AG04450 (cell line): ENCODE results near the gene TXNIP. TPM values are rescaled to one million over a fixed set of nuclear protein-coding genes. Genes with fewer than 3 reads are reported as not detected.

Experiments used
- CTCF ChIA-PET: fragments of 300-600, 350-600 bp; formaldehyde crosslinking; extraction: SDS; loops from one replicate; lab custom pipeline; 2022; ENCODE audit warnings: antibody characterized with exemption, inconsistent platforms; lab: Charles Lee
- POLR2A ChIA-PET: fragments of 350-600 bp; formaldehyde crosslinking; extraction: SDS; loops from one replicate; lab custom pipeline; 2021; ENCODE audit warnings: antibody characterized with exemption, inconsistent platforms; lab: Yijun Ruan, JAX
- DNase-seq: peaks from one replicate; pipeline ENCODE4 v3.0.0-alpha.2; 2011; ENCODE audit warnings: low read depth, low spot score
- H3K27ac ChIP-seq: one replicate; pipeline ENCODE4 v1.5.1; 2012; ENCODE audit warnings: low read depth, low read length, control low read depth
- H3K27me3 ChIP-seq: one replicate; pipeline ENCODE4 v1.6.0; 2012; ENCODE audit warnings: low read length; ENCODE audit not compliant: control insufficient read depth, insufficient read depth
- H3K4me3 ChIP-seq: 2 replicates; pipeline ENCODE4 v1.5.1; 2011; ENCODE audit warnings: mild to moderate bottlenecking, low read depth, low read length, control low read depth
- H3K9me3 ChIP-seq: 2 replicates; pipeline ENCODE4 v1.5.1; 2012; ENCODE audit warnings: low read length; ENCODE audit not compliant: control insufficient read depth, insufficient read depth
- CTCF ChIP-seq: IDR thresholded peaks from 2 replicates; pipeline ENCODE4 v1.5.1; 2011; ENCODE audit warnings: low read depth, low read length, control low read depth, inconsistent platforms
- polyA plus RNA-seq: library from polyadenylated mRNA; depleted of rRNA; stranded (reverse); fragments of >200 nt; gene quantifications from 2 replicates; pipeline ENCODE4 v1.2.3, GENCODE V29; 2011

Gene TXNIP
- polyA plus RNA-seq, 1 experiment = 229 TPM

GRCh38 chr1:145957443-145958319 lies 38.7 kb downstream of the TXNIP start, which contains the start of gene LIX1L:
TSS of gene LIX1L (minus strand) at chr1:145958017. CDS start at chr1:145957927, 90 bp downstream.
- CTCF ChIA-PET = interaction anchor here (0.7 to 1.8 kb wide), 5 partner anchors 9 to 31 kb away, joined by 3 to 9 read pairs (median 6); partner anchors contain the start of gene RBM8A
- Histone ChIP-seq H3K27ac (peak within 1 kb of the TSS; percentile 76), H3K4me3 (peak within 1 kb of the TSS; percentile 84), H3K27me3 (no peaks in the 10 kb centered on the region), H3K9me3 (no peaks in the 10 kb centered on the region; the same call in 1 of the 2 replicates)
- TF ChIP-seq CTCF = no peak
- POLR2A ChIA-PET = interaction anchor here (0.5 to 2.6 kb wide), 8 partner anchors 16 to 112 kb away, joined by 3 to 22 read pairs (median 4); partner anchors contain the start of genes NUDT17, PIAS3 and RBM8A
- peak; percentile 89 for DNase-seq

- CTCF ChIA-PET = interaction anchor here (0.7 to 1.9 kb wide), 5 partner anchors 9 to 30 kb away, joined by 3 to 9 read pairs (median 4); partner anchors contain the start of gene RBM8A
- no peak for TF ChIP-seq CTCF
- no peak for DNase-seq
Measured at GRCh38 chr1:145956781-145957442, 39.5 kb downstream of the TXNIP start.

GRCh38 chr1:145956361-145956760 lies 40.0 kb downstream of the TXNIP start:
- no peak for TF ChIP-seq CTCF
- Histone ChIP-seq H3K4me3 (peak overlapping the region; percentile 84), H3K9me3 (no peaks in the 10 kb centered on the region; the same call in 1 of the 2 replicates), H3K27ac (no peak overlapping the region), H3K27me3 (no peaks in the 10 kb centered on the region)
- ChIA-PET POLR2A (interaction anchor here (2.6 kb wide), 1 partner anchor 97 kb away, joined by 22 read pairs; the partner anchor contains the start of gene PIAS3), CTCF (interaction anchor here (1.9 kb wide), 1 partner anchor 29 kb away, joined by 4 read pairs; the partner anchor contains the start of gene RBM8A)
- no peak for DNase-seq

More at GRCh38 chr1:145956781-145957442, 39.5 kb downstream of the TXNIP start:
- H3K4me3 ChIP-seq = peak overlapping the region; percentile 84
- peak overlapping the region; percentile 76 for H3K27ac ChIP-seq
- H3K27me3 ChIP-seq = no peaks in the 10 kb centered on the region
- H3K9me3 ChIP-seq = no peaks in the 10 kb centered on the region; the same call in 1 of the 2 replicates
- POLR2A ChIA-PET = interaction anchor here (2.6 kb wide), 1 partner anchor 98 kb away, joined by 22 read pairs; the partner anchor contains the start of gene PIAS3

GRCh38 chr1:145955436-145955835 lies 40.9 kb downstream of the TXNIP start:
- TF ChIP-seq CTCF = no peak
- H3K27me3 ChIP-seq = no peaks in the 10 kb centered on the region
- no peak overlapping the region for H3K27ac ChIP-seq
- H3K9me3 ChIP-seq = no peaks in the 10 kb centered on the region
- no peak for DNase-seq
- CTCF ChIA-PET = interaction anchor here (1.9 kb wide), 1 partner anchor 28 kb away, joined by 4 read pairs; the partner anchor contains the start of gene RBM8A
- H3K4me3 ChIP-seq = peak overlapping the region; percentile 84
- POLR2A ChIA-PET = no interaction called here
